ENCODE results near the gene ALDH1A1.

The ALDH1A1 gene

DNA sequence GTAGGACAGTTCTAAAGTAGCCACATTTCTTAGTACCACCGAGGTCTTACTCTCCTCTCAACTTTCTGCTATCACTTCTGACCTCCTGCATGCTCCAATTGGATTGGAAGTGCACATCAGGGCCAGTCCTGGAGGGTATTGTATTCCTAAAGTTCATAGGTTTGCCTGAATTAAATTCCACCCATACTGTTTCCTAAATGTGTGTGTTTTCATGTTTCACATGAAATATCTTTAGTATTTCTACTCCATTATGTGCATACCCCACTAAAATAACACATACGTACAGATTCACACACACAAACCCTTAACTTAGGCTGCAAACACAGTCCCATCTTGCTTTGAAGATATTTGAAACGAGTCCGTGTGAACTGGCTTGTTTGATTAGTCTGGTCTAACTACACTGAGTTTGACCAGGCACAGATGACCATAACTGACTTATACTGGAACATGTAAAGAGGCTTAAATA lies 24.8 kb downstream of the ALDH1A1 start:
- no peak overlapping the region for H3K27ac ChIP-seq
- no peak for TF ChIP-seq ZFX (IDR thresholded peaks at IDR 0.05; ENCODE audit: borderline replicate concordance)
- TF ChIP-seq, protein P1, sequence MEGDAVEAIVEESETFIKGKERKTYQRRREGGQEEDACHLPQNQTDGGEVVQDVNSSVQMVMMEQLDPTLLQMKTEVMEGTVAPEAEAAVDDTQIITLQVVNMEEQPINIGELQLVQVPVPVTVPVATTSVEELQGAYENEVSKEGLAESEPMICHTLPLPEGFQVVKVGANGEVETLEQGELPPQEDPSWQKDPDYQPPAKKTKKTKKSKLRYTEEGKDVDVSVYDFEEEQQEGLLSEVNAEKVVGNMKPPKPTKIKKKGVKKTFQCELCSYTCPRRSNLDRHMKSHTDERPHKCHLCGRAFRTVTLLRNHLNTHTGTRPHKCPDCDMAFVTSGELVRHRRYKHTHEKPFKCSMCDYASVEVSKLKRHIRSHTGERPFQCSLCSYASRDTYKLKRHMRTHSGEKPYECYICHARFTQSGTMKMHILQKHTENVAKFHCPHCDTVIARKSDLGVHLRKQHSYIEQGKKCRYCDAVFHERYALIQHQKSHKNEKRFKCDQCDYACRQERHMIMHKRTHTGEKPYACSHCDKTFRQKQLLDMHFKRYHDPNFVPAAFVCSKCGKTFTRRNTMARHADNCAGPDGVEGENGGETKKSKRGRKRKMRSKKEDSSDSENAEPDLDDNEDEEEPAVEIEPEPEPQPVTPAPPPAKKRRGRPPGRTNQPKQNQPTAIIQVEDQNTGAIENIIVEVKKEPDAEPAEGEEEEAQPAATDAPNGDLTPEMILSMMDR (IDR thresholded peaks at IDR 0.05), result no peak

DNA sequence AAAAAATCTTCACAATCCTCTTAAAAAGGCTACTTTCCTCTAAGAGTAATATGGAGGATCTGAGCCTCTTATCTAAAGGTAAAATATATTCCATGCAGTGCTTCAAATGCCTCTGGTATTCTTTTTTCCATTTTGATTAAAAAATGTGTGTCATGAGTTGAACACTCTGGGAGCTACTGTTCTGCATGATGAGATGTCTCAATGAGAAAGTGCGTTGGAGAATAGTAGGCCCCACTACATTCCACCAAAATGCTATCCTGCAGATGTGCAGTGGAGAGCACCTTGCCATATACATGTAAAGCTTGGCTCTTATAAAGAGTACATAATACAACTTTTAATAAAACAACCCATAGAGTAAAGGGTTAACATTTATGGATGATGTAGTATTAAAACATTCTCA lies 26.3 kb downstream of the ALDH1A1 start:
- H3K27ac ChIP-seq, result no peak overlapping the region
- TF ChIP-seq, protein P1 (IDR thresholded peaks at IDR 0.05), result no peak
- TF ChIP-seq ZFX (IDR thresholded peaks at IDR 0.05; ENCODE audit: borderline replicate concordance), result no peak

GRCh38 chr9:72925891-72926290 lies 27.0 kb downstream of the ALDH1A1 start:
- no peak for TF ChIP-seq ZFX (IDR thresholded peaks at IDR 0.05; ENCODE audit: borderline replicate concordance)
- TF ChIP-seq, protein P1 (IDR thresholded peaks at IDR 0.05), result no peak
- no peak overlapping the region for H3K27ac ChIP-seq

DNA sequence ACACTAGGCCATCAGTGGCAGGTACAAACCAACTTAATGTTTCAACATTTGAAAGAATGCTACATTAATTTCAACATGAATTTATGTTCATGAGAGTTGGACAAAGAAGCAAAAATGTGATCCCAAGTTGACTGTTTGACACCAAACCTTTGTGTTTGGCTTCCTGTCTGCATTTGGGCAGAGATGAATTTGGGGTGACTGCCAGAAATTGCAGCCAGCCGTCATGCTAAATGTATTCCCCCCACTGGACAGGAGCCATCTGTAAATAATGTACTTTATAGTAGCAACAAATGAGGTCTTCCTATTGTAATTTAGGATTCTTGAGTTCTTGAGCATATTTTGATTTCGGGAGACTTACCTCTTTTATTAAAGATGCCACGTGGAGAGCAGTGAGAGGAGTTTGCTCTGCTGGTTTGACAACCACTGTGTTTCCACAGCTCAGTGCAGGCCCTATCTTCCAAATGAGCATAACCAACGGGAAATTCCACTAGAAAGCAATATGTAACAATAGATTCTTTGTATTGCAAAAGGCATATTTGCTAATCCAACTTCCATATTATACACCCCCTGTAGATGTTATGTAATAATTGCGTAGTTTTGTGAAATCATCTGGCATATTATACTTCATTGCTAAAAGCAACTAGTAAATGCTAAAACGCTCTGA lies 27.6 kb downstream of the ALDH1A1 start:
- H3K27ac ChIP-seq, result no peak overlapping the region
- TF ChIP-seq ZFX (IDR thresholded peaks at IDR 0.05; ENCODE audit: borderline replicate concordance), result no peak
- TF ChIP-seq, protein P1 (IDR thresholded peaks at IDR 0.05), result no peak

DNA sequence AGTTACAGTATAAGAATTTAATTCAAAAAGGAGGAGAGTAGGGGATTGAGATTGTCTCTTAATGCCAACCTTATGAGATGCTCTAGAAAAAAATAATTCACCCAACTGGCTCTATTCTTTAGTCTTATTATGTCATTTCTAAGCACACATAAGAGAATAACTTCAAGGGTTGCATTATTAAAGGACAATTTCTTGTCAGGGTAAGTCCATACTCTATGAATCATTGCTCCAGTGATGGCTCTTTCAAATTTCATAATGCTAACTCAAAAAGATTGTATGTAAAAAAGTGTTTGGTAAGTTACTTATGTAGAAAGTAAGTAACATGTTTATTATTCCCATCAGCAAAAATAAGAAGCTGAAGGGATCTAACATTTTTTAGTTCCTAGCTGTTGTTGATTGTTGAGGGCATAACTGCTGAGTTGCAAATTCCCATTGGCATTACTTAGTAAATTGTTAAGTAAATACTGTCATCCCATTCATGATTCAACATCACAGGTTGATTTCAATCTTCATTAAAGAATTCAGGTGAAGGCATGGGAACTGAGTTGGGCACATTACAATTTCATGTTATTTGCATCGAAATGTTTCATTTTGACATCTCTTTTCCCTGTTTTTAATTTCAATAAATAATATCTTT lies 28.6 kb downstream of the ALDH1A1 start:
- H3K27ac ChIP-seq, result no peak overlapping the region
- TF ChIP-seq, protein P1 (IDR thresholded peaks at IDR 0.05), result no peak
- TF ChIP-seq ZFX (IDR thresholded peaks at IDR 0.05; ENCODE audit: borderline replicate concordance), result no peak

GRCh38 chr9:72923077-72923476 lies 29.8 kb downstream of the ALDH1A1 start:
- no peak overlapping the region for H3K27ac ChIP-seq
- TF ChIP-seq, protein P1 (IDR thresholded peaks at IDR 0.05), result no peak
- no peak for TF ChIP-seq ZFX (IDR thresholded peaks at IDR 0.05; ENCODE audit: borderline replicate concordance)
